Upper lobe of left lung (tissue), 4 donors: ENCODE results near the gene EXOC6B.

Experiments used
- CTCF ChIP-seq, 6 experiments: fragments of 450-650 bp in 4 of 6; fragments of 200-600 bp in 2 of 6; sonication (generic) in 2 of 6; IDR thresholded peaks; one replicate each; pipeline ENCODE4 v1.5.1; 2016 to 2019; ENCODE audit warnings: antibody characterized with exemption in 6 of 6
- POLR2A ChIP-seq, 4 donors: fragments of 450-650 bp; IDR thresholded peaks; one replicate each; pipeline ENCODE4 v1.5.1; 2016 to 2017; ENCODE audit warnings: antibody characterized with exemption in 4 of 4, mild to moderate bottlenecking in 2 of 4
- POLR2AphosphoS5 ChIP-seq, 2 donors: sonication (generic); formaldehyde crosslinking; IDR thresholded peaks; one replicate each; pipeline ENCODE4 v1.5.1; 2017; ENCODE audit warnings: antibody characterized with exemption in 2 of 2

- TF ChIP-seq CTCF (IDR thresholded peaks at IDR 0.05) (no peak), POLR2AphosphoS5 (IDR thresholded peaks at IDR 0.05) (no peak), POLR2A (IDR thresholded peaks at IDR 0.05) (no peak)
These were observed 570.9 kb downstream of the EXOC6B start for GRCh38 chr2:72254831-72255451.
